H9 (cell line): ENCODE results near the gene ESRP2. TPM values are rescaled to one million over a fixed set of nuclear protein-coding genes. Genes with fewer than 3 reads are reported as not detected.

ENCODE experiments used
- DNase-seq: peaks from one replicate; pipeline ENCODE4 v3.0.0-alpha.2; 2017
- H2AFZ ChIP-seq: one replicate; pipeline ENCODE4 v1.6.1; 2013; ENCODE audit warnings: mild to moderate bottlenecking, low read length, control low read depth, moderate library complexity
- H2AK5ac ChIP-seq: 2 replicates; pipeline ENCODE4 v1.6.1; 2013; ENCODE audit warnings: low read length, control low read depth, mixed read lengths; ENCODE audit not compliant: insufficient read length
- H2BK120ac ChIP-seq: one replicate; pipeline ENCODE4 v1.6.1; 2013; ENCODE audit warnings: low read depth, mild to moderate bottlenecking, low read length, control low read depth, inconsistent platforms; ENCODE audit not compliant: poor library complexity, severe bottlenecking
- H2BK12ac ChIP-seq: 2 replicates; pipeline ENCODE4 v1.6.1; 2013; ENCODE audit warnings: low read length, control low read depth, mixed read lengths, low read depth; ENCODE audit not compliant: insufficient read length
- H2BK15ac ChIP-seq: 2 replicates; pipeline ENCODE4 v1.6.1; 2013; ENCODE audit warnings: low read depth, low read length, control low read depth
- H2BK20ac ChIP-seq: one replicate; pipeline ENCODE4 v1.6.1; 2013; ENCODE audit warnings: low read depth, mild to moderate bottlenecking, low read length, control low read depth, inconsistent platforms; ENCODE audit not compliant: poor library complexity, severe bottlenecking
- H2BK5ac ChIP-seq: 2 replicates; pipeline ENCODE4 v1.6.1; 2013; ENCODE audit warnings: low read length, control low read depth, mixed read lengths; ENCODE audit not compliant: insufficient read length
- H3K14ac ChIP-seq: 2 replicates; pipeline ENCODE4 v1.6.1; 2013; ENCODE audit warnings: low read length, control low read depth; ENCODE audit not compliant: insufficient read depth
- H3K18ac ChIP-seq: 2 replicates; pipeline ENCODE4 v1.6.1; 2013; ENCODE audit warnings: low read depth, mild to moderate bottlenecking, mixed read lengths, low read length, control low read depth; ENCODE audit not compliant: insufficient read length
- H3K23ac ChIP-seq: 2 replicates; pipeline ENCODE4 v1.6.1; 2013; ENCODE audit warnings: low read length, control low read depth, mixed read lengths, low read depth; ENCODE audit not compliant: insufficient read length
- H3K23me2 ChIP-seq: 2 replicates; pipeline ENCODE4 v1.6.1; 2013; ENCODE audit warnings: low read depth, mild to moderate bottlenecking, mixed read lengths, low read length, control low read depth; ENCODE audit not compliant: insufficient read length, poor library complexity, severe bottlenecking
- H3K27ac ChIP-seq: 2 replicates; pipeline ENCODE4 v1.5.1; 2013; ENCODE audit warnings: low read length, control low read depth, mixed read lengths, low read depth; ENCODE audit not compliant: insufficient read length
- H3K27me3 ChIP-seq: 2 replicates; pipeline ENCODE4 v1.6.1; 2013; ENCODE audit warnings: low read length, control low read depth, inconsistent platforms; ENCODE audit not compliant: insufficient read depth
- H3K4ac ChIP-seq: 2 replicates; pipeline ENCODE4 v1.6.1; 2013; ENCODE audit warnings: low read depth, mild to moderate bottlenecking, control low read depth, inconsistent platforms, low read length, moderate library complexity
- H3K4me1 ChIP-seq: 2 replicates; pipeline ENCODE4 v1.6.1; 2013; ENCODE audit warnings: low read length, control low read depth, inconsistent platforms; ENCODE audit not compliant: insufficient read depth
- H3K4me2 ChIP-seq: 2 replicates; pipeline ENCODE4 v1.6.1; 2013; ENCODE audit warnings: low read length, control low read depth, mixed read lengths; ENCODE audit not compliant: insufficient read length, insufficient read depth
- H3K56ac ChIP-seq: 2 replicates; pipeline ENCODE4 v1.6.1; 2013; ENCODE audit warnings: low read depth, mild to moderate bottlenecking, mixed read lengths, low read length, control low read depth; ENCODE audit not compliant: insufficient read length
- H3K79me1 ChIP-seq: 2 replicates; pipeline ENCODE4 v1.6.1; 2013; ENCODE audit warnings: low read depth, mild to moderate bottlenecking, moderate library complexity, low read length, control low read depth, inconsistent platforms; ENCODE audit not compliant: insufficient read depth, poor library complexity, severe bottlenecking
- H3K79me2 ChIP-seq: 2 replicates; pipeline ENCODE4 v1.6.1; 2013; ENCODE audit warnings: low read length, control low read depth, inconsistent platforms; ENCODE audit not compliant: insufficient read depth
- H3K9ac ChIP-seq: 2 replicates; pipeline ENCODE4 v1.6.1; 2013; ENCODE audit warnings: low read length, control low read depth, mixed read lengths; ENCODE audit not compliant: insufficient read length; ENCODE audit errors: extremely low read depth
- H3K9me3 ChIP-seq: one replicate; pipeline ENCODE4 v1.6.1; 2013; ENCODE audit warnings: low read depth, low read length, inconsistent platforms; ENCODE audit not compliant: control insufficient read depth
- H3T11ph ChIP-seq: one replicate; pipeline ENCODE4 v1.6.1; 2013; ENCODE audit warnings: mild to moderate bottlenecking, low read length, control low read depth, inconsistent platforms
- H4K20me1 ChIP-seq: one replicate; pipeline ENCODE4 v1.6.1; 2013; ENCODE audit not compliant: control insufficient read depth, insufficient read length, insufficient read depth
- H4K5ac ChIP-seq: 2 replicates; pipeline ENCODE4 v1.6.1; 2013; ENCODE audit warnings: low read depth, mild to moderate bottlenecking, mixed read lengths, low read length, control low read depth; ENCODE audit not compliant: insufficient read length
- H4K8ac ChIP-seq: replicated peaks from 2 replicates; pipeline ENCODE4 v1.6.1; 2013; ENCODE audit warnings: low read length, control low read depth, mixed read lengths, low read depth; ENCODE audit not compliant: insufficient read length
- H4K91ac ChIP-seq: 2 replicates; pipeline ENCODE4 v1.6.1; 2013; ENCODE audit warnings: low read depth, mild to moderate bottlenecking, moderate library complexity, mixed read lengths, low read length, control low read depth; ENCODE audit not compliant: insufficient read length
- H3K27ac Mint-ChIP-seq, 3 experiments: 2 replicates in 2 of 3; 3 replicates in 1 of 3; pipeline ENCODE4 v1.8.0; 2020 to 2021; ENCODE audit warnings: mixed read lengths in 3 of 3, mild to moderate bottlenecking in 1 of 3, moderate library complexity in 1 of 3
- H3K27me3 Mint-ChIP-seq: 2 replicates; pipeline ENCODE4 v1.8.0; 2021; ENCODE audit warnings: low read depth, mild to moderate bottlenecking, moderate library complexity, mixed read lengths
- H3K36me3 Mint-ChIP-seq, 3 experiments: 2 replicates in 2 of 3; 3 replicates in 1 of 3; pipeline ENCODE4 v1.8.0; 2020 to 2021; ENCODE audit warnings: low read depth in 3 of 3, mixed read lengths in 3 of 3; ENCODE audit not compliant: insufficient read depth in 1 of 3
- H3K4me1 Mint-ChIP-seq, 2 experiments: 2 replicates each; pipeline ENCODE4 v1.8.0; 2020; ENCODE audit warnings: mixed read lengths in 2 of 2
- H3K4me3 Mint-ChIP-seq, 2 experiments: 2 replicates in 1 of 2; 3 replicates in 1 of 2; pipeline ENCODE4 v1.8.0; 2020 to 2021; ENCODE audit warnings: mild to moderate bottlenecking in 2 of 2, mixed read lengths in 2 of 2, moderate library complexity in 1 of 2
- H3K9me3 Mint-ChIP-seq, 2 experiments: 2 replicates in 1 of 2; 3 replicates in 1 of 2; pipeline ENCODE4 v1.8.0; 2020; ENCODE audit warnings: mild to moderate bottlenecking in 2 of 2, mixed read lengths in 2 of 2, moderate library complexity in 1 of 2
- CTCF ChIP-seq: fragments of 200-600 bp; sonication (generic); conservative IDR thresholded peaks from 3 replicates; pipeline ENCODE4 v1.8.0; 2021; ENCODE audit warnings: antibody characterized with exemption, mild to moderate bottlenecking
- WGBS: extraction: QIAGEN DNeasy Blood & Tissue Kit; methylation state at CpG from one replicate; pipeline ENCODE4 v1.1.7; 2013; ENCODE audit warnings: missing lambda C conversion rate, low lambda C conversion rate, mixed read lengths; ENCODE audit not compliant: insufficient read length; ENCODE audit errors: extremely low coverage; 5-methylcytosine and 5-hydroxymethylcytosine counted together
- total RNA-seq: library from RNA; stranded (reverse); gene quantifications from 2 replicates; pipeline ENCODE4 v1.2.1, GENCODE V29; 2021

Gene ESRP2
- total RNA-seq, 1 experiment from 2014 or later, result 59.5 TPM

- Histone ChIP-seq H2BK120ac (no peak overlapping the region), H3K27ac (no peak overlapping the region), H2BK15ac (no peak overlapping the region), H2BK12ac (no peak overlapping the region), H3T11ph (no peak overlapping the region), H3K4me1 (peaks cover 6% of the 10 kb centered on the region; the same call in 1 of the 2 replicates), H4K8ac (no peak overlapping the region), H3K79me2 (peaks cover 1% of the 10 kb centered on the region; the same call in 1 of the 2 replicates), H2AK5ac (no peak overlapping the region), H3K9me3 (no peaks in the 10 kb centered on the region), H3K23me2 (peaks cover 6% of the 10 kb centered on the region), H3K56ac (no peak overlapping the region), H3K27me3 (no peaks in the 10 kb centered on the region), H3K14ac (no peak overlapping the region), H2BK5ac (no peak overlapping the region), H2BK20ac (no peak overlapping the region), H4K5ac (no peak overlapping the region), H3K23ac (no peak overlapping the region), H3K9ac (no peak overlapping the region), H3K79me1 (peaks cover 3% of the 10 kb centered on the region), H4K20me1 (no peaks in the 10 kb centered on the region), H3K4me2 (no peak overlapping the region), H3K18ac (no peak overlapping the region), H3K4ac (no peak overlapping the region), H2AFZ (no peak overlapping the region), H4K91ac (no peak overlapping the region)
- Mint-ChIP-seq H3K36me3 (peaks cover 9 to 20% (median 11%) of the 10 kb centered on the region in 3 experiments; a peak in 5 of 7 replicates), H3K4me3 (no peak overlapping the region), H3K4me1 (peaks cover 24 to 29% of the 10 kb centered on the region in 2 experiments), H3K9me3 (no peaks in the 10 kb centered on the region), H3K27ac (no peak overlapping the region; a peak in 1 of 7 replicates), H3K27me3 (peaks cover 5% of the 10 kb centered on the region; the same call in 1 of the 2 replicates)
- WGBS, result no CpG with 5 or more reads among the region's 4 CpGs
- no peak for DNase-seq
- TF ChIP-seq CTCF, result no peak
Observed at GRCh38 chr16:68269793-68270192, 33.9 kb upstream of the ESRP2 start.
